SK-N-SH (cell line): ENCODE results near the gene GIN1. TPM values are rescaled to one million over a fixed set of nuclear protein-coding genes. Genes with fewer than 3 reads are reported as not detected.

Experiments
- CTCF ChIA-PET: fragments of 300-600, 350-600 bp; formaldehyde crosslinking; extraction: SDS; loops from one replicate; lab custom pipeline; 2021; lab: Yijun Ruan, JAX
- POLR2A ChIA-PET: fragments of 350-600 bp; sonication (Branson Sonifier 250); formaldehyde crosslinking; extraction: SDS; loops from one replicate; lab custom pipeline; 2020; ENCODE audit warnings: antibody characterized with exemption, inconsistent platforms; lab: Yijun Ruan, JAX
- DNase-seq: peaks from one replicate; pipeline ENCODE4 v3.0.0; 2012
- H2AFZ ChIP-seq: fragments of 200-600 bp; sonication (generic); 2 replicates; pipeline ENCODE4 v1.8.1; 2016; ENCODE audit warnings: antibody characterized with exemption, mild to moderate bottlenecking, low read depth
- H3F3A ChIP-seq: fragments of 200-600 bp; sonication (generic); replicated peaks from 2 replicates; pipeline ENCODE3; 2016; ENCODE audit warnings: antibody characterized with exemption, mild to moderate bottlenecking; ENCODE audit not compliant: insufficient read depth
- H3K27ac ChIP-seq, 2 experiments: fragments of 200-500 bp in 1 of 2; fragments of 200-600 bp in 1 of 2; sonication (Bioruptor generic) in 1 of 2; sonication (generic), shearing (Covaris generic) in 1 of 2; 2 replicates each; pipeline versions ENCODE4 v1.5.1 to v1.6.1; 2014 to 2016; ENCODE audit warnings: low read depth in 2 of 2, inconsistent platforms in 1 of 2, low read length in 1 of 2, mild to moderate bottlenecking in 1 of 2, mixed read lengths in 1 of 2
- H3K27me3 ChIP-seq: fragments of 200-600 bp; sonication (generic), shearing (Covaris generic); 2 replicates; pipeline ENCODE4 v1.6.1; 2016; ENCODE audit warnings: mixed run types; ENCODE audit not compliant: insufficient read depth
- H3K36me3 ChIP-seq, 2 experiments: fragments of 200-500 bp in 1 of 2; fragments of 200-600 bp in 1 of 2; sonication (Bioruptor generic) in 1 of 2; sonication (generic) in 1 of 2; replicated peaks in 1 of 2; 2 replicates each; pipeline versions ENCODE3 to v1.5.1; 2014 to 2016; ENCODE audit warnings: low read length in 1 of 2, mild to moderate bottlenecking in 1 of 2; ENCODE audit not compliant: insufficient read depth in 2 of 2, control insufficient read depth in 1 of 2
- H3K4me1 ChIP-seq, 2 experiments: fragments of 200-500 bp in 1 of 2; fragments of 200-600 bp in 1 of 2; sonication (Bioruptor generic) in 1 of 2; sonication (generic), shearing (Covaris generic) in 1 of 2; 2 replicates each; pipeline versions ENCODE4 v1.5.1 to v1.6.1; 2014 to 2016; ENCODE audit warnings: low read depth in 1 of 2, low read length in 1 of 2, mixed run types in 1 of 2; ENCODE audit not compliant: insufficient read depth in 2 of 2, control insufficient read depth in 1 of 2
- H3K4me2 ChIP-seq: fragments of 200-600 bp; sonication (generic), shearing (Covaris generic); 2 replicates; pipeline ENCODE4 v1.6.1; 2017; ENCODE audit warnings: mixed run types
- H3K4me3 ChIP-seq, 2 experiments: fragments of 200-500 bp in 1 of 2; fragments of 200-600 bp in 1 of 2; sonication (Bioruptor generic) in 1 of 2; sonication (generic), shearing (Covaris generic) in 1 of 2; 2 replicates each; pipeline versions ENCODE4 v1.5.1 to v1.8.1; 2014 to 2016; ENCODE audit warnings: low read depth in 2 of 2, inconsistent platforms in 1 of 2, low read length in 1 of 2, mild to moderate bottlenecking in 1 of 2, mixed read lengths in 1 of 2, moderate library complexity in 1 of 2
- H3K79me2 ChIP-seq: fragments of 200-600 bp; sonication (generic); 2 replicates; pipeline ENCODE4 v1.8.1; 2017; ENCODE audit warnings: mild to moderate bottlenecking; ENCODE audit not compliant: insufficient read depth
- H3K9ac ChIP-seq: fragments of 200-600 bp; sonication (generic); 2 replicates; pipeline ENCODE4 v1.6.1; 2017; ENCODE audit warnings: mixed run types
- H3K9me2 ChIP-seq: fragments of 200-600 bp; sonication (generic); 2 replicates; pipeline ENCODE4 v1.6.1; 2017; ENCODE audit warnings: mixed run types
- H3K9me3 ChIP-seq: fragments of 200-600 bp; sonication (generic); 2 replicates; pipeline ENCODE4 v1.6.1; 2017; ENCODE audit warnings: mixed run types, mild to moderate bottlenecking, moderate library complexity
- H4K20me1 ChIP-seq: fragments of 200-600 bp; sonication (generic); 2 replicates; pipeline ENCODE4 v1.6.1; 2017; ENCODE audit warnings: mild to moderate bottlenecking, mixed run types; ENCODE audit not compliant: insufficient read depth
- EP300 ChIP-seq, 2 experiments: IDR thresholded peaks; 2 replicates each; pipeline versions ENCODE4 v1.4.0 to v1.6.1; 2012; ENCODE audit warnings: borderline replicate concordance in 1 of 2, low read depth in 1 of 2, low read length in 1 of 2
- EZH2phosphoT487 ChIP-seq: fragments of 200-600 bp; sonication (generic); IDR thresholded peaks from 2 replicates; pipeline ENCODE4 v1.6.1; 2017; ENCODE audit warnings: low read depth, mixed run types, mild to moderate bottlenecking, antibody characterized with exemption, moderate library complexity, borderline replicate concordance
- FOXM1 ChIP-seq: IDR thresholded peaks from 2 replicates; pipeline ENCODE4 v1.4.0; 2012; ENCODE audit warnings: low read depth, mild to moderate bottlenecking
- GABPA ChIP-seq: IDR thresholded peaks from 2 replicates; pipeline ENCODE4 v1.4.0; 2012; ENCODE audit warnings: low read depth, mild to moderate bottlenecking
- IRF3 ChIP-seq: fragments of 150-350 bp; IDR thresholded peaks from 2 replicates; pipeline ENCODE4 v1.6.1; 2016; ENCODE audit warnings: mild to moderate bottlenecking, low read depth, low read length
- PBX3 ChIP-seq: IDR thresholded peaks from 2 replicates; pipeline ENCODE4; 2012
- RAD21 ChIP-seq: IDR thresholded peaks from 2 replicates; pipeline ENCODE4 v1.6.1; 2012; ENCODE audit warnings: mild to moderate bottlenecking, low read length
- REST ChIP-seq: IDR thresholded peaks from 2 replicates; pipeline ENCODE4 v1.6.1; 2012; ENCODE audit warnings: mild to moderate bottlenecking, low read depth, low read length, moderate library complexity
- RFX5 ChIP-seq: IDR thresholded peaks from 2 replicates; pipeline ENCODE4 v1.6.1; 2012; ENCODE audit warnings: mild to moderate bottlenecking, improper control_type of control experiment, low read length
- TCF12 ChIP-seq: IDR thresholded peaks from 2 replicates; pipeline ENCODE4 v1.4.0; 2012
- YY1 ChIP-seq: IDR thresholded peaks from 2 replicates; pipeline ENCODE4 v1.4.0; 2012; ENCODE audit warnings: low read depth, mild to moderate bottlenecking
- WGBS: methylation state at CpG from one replicate; pipeline ENCODE4 v1.1.6; 2017; ENCODE audit warnings: low lambda C conversion rate; 5-methylcytosine and 5-hydroxymethylcytosine counted together
- polyA plus RNA-seq, 3 experiments: library from polyadenylated mRNA; depleted of rRNA; stranded (reverse); fragments of >200 nt; gene quantifications; 2 replicates each; pipeline ENCODE4 v1.2.3, GENCODE V29; 2012
- TF ChIP-seq, protein P1 (sequence below): fragments of 200-600 bp; sonication (generic); IDR thresholded peaks from 2 replicates; pipeline ENCODE4 v1.6.1; 2017; ENCODE audit warnings: antibody characterized with exemption, mild to moderate bottlenecking, moderate library complexity

Gene GIN1
- polyA plus RNA-seq, 1 of the 3 experiments (the other 2 are of a cell fraction): 1.3 TPM

DNA sequence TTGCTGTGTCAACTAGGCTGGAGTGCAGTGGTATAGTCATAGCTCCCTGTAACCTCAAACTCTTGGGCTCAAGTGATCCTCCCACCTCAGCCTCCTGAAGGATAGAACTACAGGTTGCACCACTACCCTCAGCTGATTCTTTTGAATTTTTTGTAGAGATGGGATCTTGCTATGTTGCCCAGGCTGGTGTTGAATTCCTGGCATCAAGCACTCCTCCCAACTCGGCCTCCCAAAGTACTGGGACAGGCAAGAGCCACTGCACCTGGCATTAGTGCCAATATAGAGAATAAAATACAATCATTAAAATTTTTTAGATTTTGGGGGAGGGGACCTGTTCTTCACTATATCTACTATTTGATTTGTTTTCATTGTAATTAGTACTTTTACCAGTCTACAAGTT lies 15.5 kb upstream of the GIN1 start:
- Histone ChIP-seq H3K4me3 (no peak overlapping the region), H3K9me3 (no peaks in the 10 kb centered on the region), H3F3A (peaks cover 17% of the 10 kb centered on the region), H3K9ac (no peak overlapping the region), H3K79me2 (peaks cover 11% of the 10 kb centered on the region; the same call in 1 of the 2 replicates), H3K36me3 (peaks cover 43 to 49% of the 10 kb centered on the region in 2 experiments), H3K9me2 (no peaks in the 10 kb centered on the region), H3K27me3 (no peaks in the 10 kb centered on the region), H3K4me2 (no peak overlapping the region), H3K4me1 (no peaks in the 10 kb centered on the region), H4K20me1 (no peaks in the 10 kb centered on the region), H2AFZ (no peak overlapping the region), H3K27ac (no peak overlapping the region)
- TF ChIP-seq PBX3 (no peak), RFX5 (no peak), YY1 (no peak), EZH2phosphoT487 (no peak), RAD21 (no peak)
- TF ChIP-seq, protein P1, sequence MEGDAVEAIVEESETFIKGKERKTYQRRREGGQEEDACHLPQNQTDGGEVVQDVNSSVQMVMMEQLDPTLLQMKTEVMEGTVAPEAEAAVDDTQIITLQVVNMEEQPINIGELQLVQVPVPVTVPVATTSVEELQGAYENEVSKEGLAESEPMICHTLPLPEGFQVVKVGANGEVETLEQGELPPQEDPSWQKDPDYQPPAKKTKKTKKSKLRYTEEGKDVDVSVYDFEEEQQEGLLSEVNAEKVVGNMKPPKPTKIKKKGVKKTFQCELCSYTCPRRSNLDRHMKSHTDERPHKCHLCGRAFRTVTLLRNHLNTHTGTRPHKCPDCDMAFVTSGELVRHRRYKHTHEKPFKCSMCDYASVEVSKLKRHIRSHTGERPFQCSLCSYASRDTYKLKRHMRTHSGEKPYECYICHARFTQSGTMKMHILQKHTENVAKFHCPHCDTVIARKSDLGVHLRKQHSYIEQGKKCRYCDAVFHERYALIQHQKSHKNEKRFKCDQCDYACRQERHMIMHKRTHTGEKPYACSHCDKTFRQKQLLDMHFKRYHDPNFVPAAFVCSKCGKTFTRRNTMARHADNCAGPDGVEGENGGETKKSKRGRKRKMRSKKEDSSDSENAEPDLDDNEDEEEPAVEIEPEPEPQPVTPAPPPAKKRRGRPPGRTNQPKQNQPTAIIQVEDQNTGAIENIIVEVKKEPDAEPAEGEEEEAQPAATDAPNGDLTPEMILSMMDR: no peak
- POLR2A ChIA-PET: no interaction called here
- no peak for DNase-seq
- CTCF ChIA-PET: no interaction called here
- 73% methylated on average over 1 of the region's 1 CpG for WGBS

DNA sequence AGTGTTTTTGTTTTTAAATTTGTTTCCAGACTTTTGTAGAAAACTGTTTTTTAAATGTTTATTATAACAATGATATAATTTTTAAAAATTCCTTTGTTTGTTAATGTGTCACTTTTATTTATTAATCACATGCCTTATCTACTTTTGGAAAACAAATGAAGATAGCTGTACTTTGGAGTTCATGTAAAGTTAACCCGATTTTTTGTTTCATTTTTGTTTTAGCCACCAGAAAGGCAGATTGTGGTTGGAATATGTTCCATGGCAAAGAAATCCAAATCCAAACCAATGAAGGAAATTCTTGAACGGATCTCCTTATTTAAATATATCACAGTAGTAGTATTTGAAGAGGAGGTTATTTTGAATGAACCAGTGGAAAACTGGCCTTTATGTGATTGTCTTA lies 13.3 kb upstream of the GIN1 start:
- DNase-seq: no peak
- Histone ChIP-seq H3K4me2 (no peak overlapping the region), H3K4me3 (no peak overlapping the region), H3K9me3 (no peaks in the 10 kb centered on the region), H3K4me1 (no peaks in the 10 kb centered on the region), H3K27ac (no peak overlapping the region), H3K27me3 (no peaks in the 10 kb centered on the region), H3F3A (peaks cover 13% of the 10 kb centered on the region), H3K36me3 (peaks cover 38 to 45% of the 10 kb centered on the region in 2 experiments), H2AFZ (no peak overlapping the region), H3K79me2 (peaks cover 23% of the 10 kb centered on the region; the same call in 1 of the 2 replicates), H3K9ac (no peak overlapping the region), H3K9me2 (peaks cover 7% of the 10 kb centered on the region; the same call in 1 of the 2 replicates), H4K20me1 (no peaks in the 10 kb centered on the region)
- 91% methylated on average over 2 of the region's 2 CpGs for WGBS
- POLR2A ChIA-PET: no interaction called here
- CTCF ChIA-PET: interaction anchor here (0.8 to 1.2 kb wide), 2 partner anchors 99 to 597 kb away, joined by 3 read pairs; no protein-coding TSS in a partner anchor
- TF ChIP-seq, protein P1: no peak
- TF ChIP-seq REST: no peak
- TF ChIP-seq PBX3: no peak
- TF ChIP-seq FOXM1: no peak
- TF ChIP-seq TCF12: no peak
- no peak for TF ChIP-seq GABPA
- no peak for TF ChIP-seq IRF3
- TF ChIP-seq EP300 (IDR thresholded peaks at IDR 0.05; ENCODE audit: borderline replicate concordance in 1 of 2, low read depth in 1 of 2, low read length in 1 of 2): no peak
